Measurements from ENCODE around the gene CLEC3B. TPM values are rescaled to one million over a fixed set of nuclear protein-coding genes. Genes with fewer than 3 reads are reported as not detected.

Gene CLEC3B
- total RNA-seq, 1 donor from 2014 or later: not detected

DNA sequence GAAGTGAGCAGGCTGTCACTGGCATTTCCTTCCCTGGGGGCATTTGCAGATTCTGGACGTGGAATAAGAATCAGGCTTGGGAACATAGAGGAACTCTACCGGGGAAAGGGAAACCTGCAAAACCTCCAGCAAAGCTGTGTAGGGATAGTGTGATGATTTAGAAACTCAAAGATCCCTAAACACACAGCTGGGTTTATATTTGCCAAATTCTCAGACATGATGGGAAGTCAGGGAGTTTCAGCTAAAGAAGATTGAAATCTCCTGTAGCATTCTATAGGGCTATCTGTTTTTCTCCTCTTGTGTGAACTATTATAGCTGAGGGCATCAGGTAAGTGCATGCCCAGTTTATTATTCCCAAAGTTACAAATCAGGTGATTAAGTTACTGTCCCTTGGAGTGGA lies 9.2 kb upstream of the CLEC3B start:
- TF ChIP-seq CTCF (IDR thresholded peaks at IDR 0.05; ENCODE audit: insufficient read depth, low read length, poor library complexity, severe bottlenecking): no peak
- Histone ChIP-seq H3K4me3 (ENCODE audit: low read depth, low read length) (no peak overlapping the region), H3K36me3 (ENCODE audit: control insufficient read depth, insufficient read depth, low read length) (no peaks in the 10 kb centered on the region), H3K27me3 (ENCODE audit: control insufficient read depth, insufficient read depth, low read length) (no peaks in the 10 kb centered on the region)
- DNase-seq (ENCODE audit: low read depth): no peak

GRCh38 chr3:45017821-45018220 lies 8.3 kb upstream of the CLEC3B start:
- TF ChIP-seq CTCF (IDR thresholded peaks at IDR 0.05; ENCODE audit: insufficient read depth, low read length, poor library complexity, severe bottlenecking): no peak
- Histone ChIP-seq H3K27me3 (ENCODE audit: control insufficient read depth, insufficient read depth, low read length) (no peaks in the 10 kb centered on the region), H3K36me3 (ENCODE audit: control insufficient read depth, insufficient read depth, low read length) (no peaks in the 10 kb centered on the region), H3K4me3 (ENCODE audit: low read depth, low read length) (no peak overlapping the region)
- DNase-seq (ENCODE audit: low read depth): no peak

GRCh38 chr3:45020534-45020933 lies 5.6 kb upstream of the CLEC3B start:
- no peak for TF ChIP-seq CTCF (IDR thresholded peaks at IDR 0.05; ENCODE audit: insufficient read depth, low read length, poor library complexity, severe bottlenecking)
- no peak for DNase-seq (ENCODE audit: low read depth)
- no peaks in the 10 kb centered on the region for H3K36me3 ChIP-seq (ENCODE audit: control insufficient read depth, insufficient read depth, low read length)
- H3K27me3 ChIP-seq (ENCODE audit: control insufficient read depth, insufficient read depth, low read length): no peaks in the 10 kb centered on the region
- H3K4me3 ChIP-seq (ENCODE audit: low read depth, low read length): no peak overlapping the region

GRCh38 chr3:45021524-45022297 lies 4.4 kb upstream of the CLEC3B start:
- DNase-seq (ENCODE audit: low read depth): no peak
- TF ChIP-seq CTCF (IDR thresholded peaks at IDR 0.05; ENCODE audit: insufficient read depth, low read length, poor library complexity, severe bottlenecking): no peak
- H3K36me3 ChIP-seq (ENCODE audit: control insufficient read depth, insufficient read depth, low read length): no peaks in the 10 kb centered on the region
- peaks cover 2% of the 10 kb centered on the region for H3K27me3 ChIP-seq (ENCODE audit: control insufficient read depth, insufficient read depth, low read length)
- no peak overlapping the region for H3K4me3 ChIP-seq (ENCODE audit: low read depth, low read length)

DNA sequence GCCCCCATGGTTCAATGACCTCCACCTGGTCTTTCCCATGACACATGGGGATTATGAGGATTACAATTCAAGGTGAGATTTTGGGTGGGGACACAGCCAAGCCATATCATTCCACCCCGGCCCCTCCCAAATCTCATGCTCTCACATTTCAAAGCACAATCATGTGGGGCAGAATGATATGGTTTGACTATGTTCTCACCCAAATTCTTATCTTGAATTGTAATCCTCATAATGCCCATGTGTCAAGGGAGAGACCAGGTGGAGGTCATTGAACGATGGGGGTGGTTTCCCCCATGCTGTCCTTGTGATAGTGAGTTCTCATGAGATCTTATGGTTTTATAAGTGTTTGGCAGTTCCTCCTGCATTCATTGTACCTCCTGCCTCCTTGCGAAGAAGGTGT lies 2.4 kb upstream of the CLEC3B start:
- Histone ChIP-seq H3K4me3 (ENCODE audit: low read depth, low read length) (no peak overlapping the region), H3K27me3 (ENCODE audit: control insufficient read depth, insufficient read depth, low read length) (peaks cover 2% of the 10 kb centered on the region), H3K36me3 (ENCODE audit: control insufficient read depth, insufficient read depth, low read length) (no peaks in the 10 kb centered on the region)
- no peak for DNase-seq (ENCODE audit: low read depth)
- no peak for TF ChIP-seq CTCF (IDR thresholded peaks at IDR 0.05; ENCODE audit: insufficient read depth, low read length, poor library complexity, severe bottlenecking)

Data from kidney epithelial cell (primary cell).